Activated CD8-positive, alpha-beta memory T cell treated with anti-CD3 and anti-CD28 coated beads, Interleukin-2, amount 50 U/mL, for 4 hours (primary cell): ENCODE measurements around the gene MYO3B.

Experiments
- DNase-seq: peaks from one replicate; pipeline ENCODE4 v3.0.0-alpha.2; 2020

The MYO3B gene

GRCh38 chr2:170213651-170214050 lies 35.7 kb downstream of the MYO3B start:
- no peak for DNase-seq

- DNase-seq: no peak
Measured at GRCh38 chr2:170214309-170214948, 36.5 kb downstream of the MYO3B start.

- no peak for DNase-seq
Measured at GRCh38 chr2:170215021-170215420, 37.1 kb downstream of the MYO3B start.

- no peak for DNase-seq
Measured at GRCh38 chr2:170216428-170216827, 38.5 kb downstream of the MYO3B start.

- no peak for DNase-seq
Measured at GRCh38 chr2:170216981-170217380, 39.0 kb downstream of the MYO3B start.

- DNase-seq: no peak
Measured at GRCh38 chr2:170217778-170218251, 39.9 kb downstream of the MYO3B start.

GRCh38 chr2:170218456-170218855 lies 40.5 kb downstream of the MYO3B start:
- no peak for DNase-seq

- no peak for DNase-seq
Measured at GRCh38 chr2:170218931-170219330, 41.0 kb downstream of the MYO3B start.

GRCh38 chr2:170221317-170222288 lies 43.7 kb downstream of the MYO3B start:
- no peak for DNase-seq

- DNase-seq: no peak
Measured at GRCh38 chr2:170222298-170222697, 44.4 kb downstream of the MYO3B start.

- DNase-seq: no peak
Measured at GRCh38 chr2:170222842-170223241, 44.9 kb downstream of the MYO3B start.

GRCh38 chr2:170224692-170225294 lies 46.8 kb downstream of the MYO3B start:
- DNase-seq: no peak

- DNase-seq: no peak
Measured at GRCh38 chr2:170226216-170226615, 48.3 kb downstream of the MYO3B start.

GRCh38 chr2:170227507-170227947 lies 49.6 kb downstream of the MYO3B start:
- no peak for DNase-seq

GRCh38 chr2:170227951-170228350 lies 50.0 kb downstream of the MYO3B start:
- no peak for DNase-seq

GRCh38 chr2:170228429-170228828 lies 50.5 kb downstream of the MYO3B start:
- DNase-seq: no peak

GRCh38 chr2:170229125-170229524 lies 51.2 kb downstream of the MYO3B start:
- no peak for DNase-seq

GRCh38 chr2:170229744-170230143 lies 51.8 kb downstream of the MYO3B start:
- no peak for DNase-seq

- DNase-seq: no peak
Measured at GRCh38 chr2:170235860-170236679, 58.1 kb downstream of the MYO3B start.

- no peak for DNase-seq
Measured at GRCh38 chr2:170236680-170237047, 58.7 kb downstream of the MYO3B start.

GRCh38 chr2:170237572-170238120 lies 59.7 kb downstream of the MYO3B start:
- DNase-seq: no peak

GRCh38 chr2:170238776-170239175 lies 60.8 kb downstream of the MYO3B start:
- DNase-seq: no peak
